Activated naive CD8-positive, alpha-beta T cell treated with anti-CD3 and anti-CD28 coated beads, Interleukin-2, amount 50 U/mL, for 16 hours (primary cell): ENCODE results near the gene HLA-E.
"Not testable (repeated sequence)": the region's sequence is repeated elsewhere in the genome, so short reads cannot be mapped to it uniquely, and the experiment has no call there.

Experiments
- DNase-seq: peaks from one replicate; pipeline ENCODE4 v3.0.0-alpha.2; 2020; ENCODE audit warnings: low read depth, low spot score

Gene HLA-E

DNA sequence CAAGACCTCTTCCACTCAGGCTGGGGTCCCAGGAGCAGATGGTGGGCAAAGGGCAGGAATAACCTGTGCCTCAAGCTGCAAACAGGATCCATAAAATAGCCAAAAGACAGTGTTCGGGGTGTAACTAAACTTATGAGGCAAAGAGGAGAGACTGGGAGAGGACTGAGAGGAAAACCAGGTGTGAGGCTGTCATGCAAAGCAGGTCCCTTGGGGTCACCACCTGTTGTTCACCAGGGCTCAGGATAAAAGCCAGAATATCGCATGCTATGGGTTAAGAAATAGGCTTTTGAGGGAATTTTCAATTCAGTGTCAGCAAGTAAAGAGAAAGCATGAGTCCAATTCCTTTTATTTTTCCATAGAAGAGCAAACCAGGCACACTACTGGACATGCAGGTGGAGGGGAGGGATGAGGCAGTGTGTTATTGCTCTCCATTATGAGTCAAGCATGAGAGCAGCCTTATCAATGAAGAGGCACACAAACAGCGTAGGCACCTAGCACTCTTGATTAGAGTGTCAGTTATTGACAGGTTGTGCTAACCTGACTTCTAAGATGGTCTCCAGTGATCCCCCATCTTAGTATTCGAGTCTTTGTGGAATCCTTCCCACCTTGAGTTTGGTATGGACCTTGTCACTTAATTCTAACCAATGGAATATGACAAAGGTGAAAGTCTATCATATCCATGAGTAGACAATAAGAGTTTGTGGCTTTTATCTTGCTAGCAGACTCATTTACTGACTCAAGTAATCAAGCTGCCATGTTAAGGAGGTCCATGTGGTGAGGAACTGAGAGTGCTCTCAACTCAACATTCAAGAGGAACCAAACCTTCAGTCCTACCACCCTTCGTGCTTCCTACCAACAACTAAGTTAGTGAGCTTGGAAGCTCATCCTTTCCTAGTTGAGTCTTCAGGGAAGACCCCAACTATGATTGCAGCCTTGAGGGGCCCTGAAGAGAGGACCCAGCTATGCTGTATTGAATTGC, 18.8 kb downstream of the HLA-E start:
- no peak for DNase-seq

DNA sequence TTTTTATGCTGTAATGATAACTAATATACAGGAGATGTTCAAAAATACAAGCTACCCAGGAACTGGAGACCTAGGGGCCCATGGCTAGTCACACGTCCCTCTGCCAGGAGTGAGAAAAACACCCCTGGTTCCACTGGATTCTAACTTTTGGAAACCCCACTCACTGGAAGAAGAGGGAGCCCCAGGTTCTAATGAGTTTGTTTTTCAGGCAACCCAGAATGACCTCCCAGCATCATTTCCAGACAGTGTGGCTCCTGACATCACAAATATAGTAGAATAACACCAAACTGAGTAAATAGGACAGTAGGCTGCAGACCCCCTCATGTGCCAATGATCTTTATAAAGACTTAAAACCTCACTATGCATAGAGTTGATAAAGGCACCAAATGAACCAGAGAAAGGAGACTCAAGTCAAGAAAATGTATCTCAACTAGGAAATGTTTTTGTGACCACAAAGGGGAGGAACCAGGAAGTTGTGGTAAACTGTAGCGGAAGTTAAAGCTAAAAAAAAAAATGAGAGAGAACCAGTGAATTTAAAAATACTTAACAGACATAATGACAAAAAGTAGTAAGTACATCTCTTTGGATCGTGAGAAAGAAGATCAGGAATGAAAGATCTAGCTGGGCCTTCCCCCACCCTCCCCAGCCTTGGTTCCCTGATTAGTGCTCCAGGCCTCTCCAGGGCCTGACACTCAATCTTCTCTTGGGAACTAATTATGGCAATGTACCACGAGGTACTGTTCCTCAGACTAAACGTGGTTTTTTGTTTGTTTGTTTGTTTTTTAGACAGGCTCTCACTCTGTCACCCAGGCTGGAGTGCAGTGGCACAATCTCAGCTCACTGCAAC, 19.8 kb downstream of the HLA-E start:
- no peak for DNase-seq

DNA sequence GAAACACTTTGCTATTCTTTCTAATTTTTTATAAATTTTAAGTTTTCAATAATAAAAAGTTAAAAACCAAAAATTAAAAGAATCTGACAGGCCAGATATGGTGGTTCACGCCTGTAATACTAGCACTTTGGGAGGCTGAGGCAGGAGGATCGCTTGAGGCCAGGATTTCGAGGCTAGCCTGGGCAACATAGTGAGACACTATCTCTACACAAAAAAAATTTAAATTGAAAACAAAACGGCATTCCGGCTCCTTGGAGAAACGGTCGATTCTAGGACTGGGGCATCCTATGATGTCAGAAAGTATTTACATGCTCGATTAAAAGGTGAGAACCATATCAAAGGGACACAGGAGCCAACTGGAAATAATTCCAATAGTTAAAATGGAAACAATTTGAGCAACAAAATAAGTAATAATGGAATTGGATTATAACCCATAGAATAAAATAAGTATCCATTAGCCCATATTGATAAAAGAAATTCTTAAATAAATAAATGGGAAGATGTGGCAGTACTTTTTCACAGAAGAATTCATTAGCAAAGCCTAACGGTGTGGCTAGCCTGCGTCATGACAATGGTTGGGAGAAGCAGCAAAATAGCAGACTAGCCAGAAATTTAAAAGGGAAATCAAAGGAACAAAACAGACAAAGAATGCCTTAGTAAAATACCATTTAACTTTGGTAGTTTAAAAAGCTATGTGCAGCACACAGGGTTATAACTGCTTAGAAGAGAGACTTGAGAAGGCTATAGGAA, 21.3 kb downstream of the HLA-E start:
- no peak for DNase-seq

- DNase-seq, result no peak
Observed at GRCh38 chr6:30511169-30511546, 21.8 kb downstream of the HLA-E start.

GRCh38 chr6:30513451-30513850, 24.1 kb downstream of the HLA-E start:
- no peak for DNase-seq

DNA sequence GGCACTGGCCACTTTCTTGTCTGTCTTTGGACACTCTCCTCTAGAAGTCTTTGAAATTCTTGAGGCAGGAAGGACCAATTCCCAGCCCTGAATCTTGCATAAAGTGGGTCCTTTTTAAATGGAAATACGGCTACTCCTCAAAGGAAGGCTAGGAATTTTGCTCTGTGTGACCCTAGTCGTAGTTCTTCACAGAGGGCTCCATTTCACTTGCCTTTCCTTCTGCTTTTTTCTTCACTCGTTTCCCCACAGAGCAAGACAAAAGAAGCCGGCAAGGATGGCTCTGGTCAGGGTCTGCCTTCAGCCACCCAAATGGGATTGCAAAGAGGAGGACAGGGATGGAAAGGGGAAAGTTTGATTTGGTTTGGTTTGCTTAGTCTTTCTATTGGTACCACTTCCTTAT, 25.8 kb downstream of the HLA-E start:
- no peak for DNase-seq

GRCh38 chr6:30515944-30516753, 26.8 kb downstream of the HLA-E start:
- DNase-seq, result peak; percentile 71

- not testable (repeated sequence) for DNase-seq
Observed at GRCh38 chr6:30516754-30517076, 27.4 kb downstream of the HLA-E start.

- not testable (repeated sequence) for DNase-seq
Observed at GRCh38 chr6:30517767-30518504, 28.6 kb downstream of the HLA-E start.

DNA sequence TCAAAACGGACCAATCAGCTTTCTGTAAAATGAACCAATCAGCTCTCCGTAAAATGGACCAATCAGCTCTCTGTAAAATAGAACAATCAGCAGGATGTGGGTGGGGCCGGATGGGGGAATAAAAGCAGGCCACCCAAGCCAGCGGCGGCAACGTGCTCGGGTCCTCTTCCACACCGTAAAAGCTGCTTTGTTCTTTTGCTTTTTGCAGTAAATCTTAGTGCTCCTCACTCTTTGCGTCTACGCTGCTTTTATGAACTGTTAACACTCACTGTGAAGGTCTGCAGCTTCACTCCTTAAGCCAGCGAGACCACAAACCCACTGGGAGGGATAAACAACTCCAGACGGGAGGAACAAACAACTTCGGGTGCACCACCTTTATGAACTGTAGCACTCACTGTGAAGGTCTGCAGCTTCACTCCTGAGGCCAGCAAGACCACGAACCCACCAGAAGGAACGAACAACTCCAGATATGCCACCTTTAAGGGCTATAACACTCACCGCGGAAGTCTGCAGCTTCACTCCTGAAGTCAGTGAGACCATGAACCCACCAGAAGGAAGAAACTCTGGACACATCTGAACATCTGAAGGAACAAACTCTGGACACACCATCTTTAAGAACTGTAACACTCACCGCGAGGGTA, 29.3 kb downstream of the HLA-E start:
- peak; percentile 33 for DNase-seq

DNA sequence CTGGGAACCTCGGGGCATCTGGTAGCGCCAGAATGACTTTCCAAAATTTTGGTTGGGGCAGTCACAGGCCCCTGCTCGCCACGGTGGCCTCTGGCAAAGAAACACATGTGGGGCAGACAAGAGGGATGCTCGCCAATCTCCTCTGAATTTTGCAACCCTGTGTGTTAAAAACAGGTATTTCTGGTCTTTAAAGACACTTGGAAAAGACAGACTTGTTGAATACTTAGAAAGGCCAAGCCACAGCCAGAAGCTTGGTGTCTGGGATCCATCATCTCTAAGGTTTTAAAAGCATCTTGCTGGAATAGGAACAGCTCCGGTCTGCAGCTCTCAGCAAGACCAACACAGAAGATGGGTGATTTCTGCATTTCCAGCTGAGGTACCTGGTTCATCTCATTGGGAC, 31.2 kb downstream of the HLA-E start:
- DNase-seq, result no peak

GRCh38 chr6:30521082-30521481, 31.8 kb downstream of the HLA-E start:
- DNase-seq, result not testable (repeated sequence)

GRCh38 chr6:30521952-30522351, 32.6 kb downstream of the HLA-E start:
- DNase-seq, result not testable (repeated sequence)

DNA sequence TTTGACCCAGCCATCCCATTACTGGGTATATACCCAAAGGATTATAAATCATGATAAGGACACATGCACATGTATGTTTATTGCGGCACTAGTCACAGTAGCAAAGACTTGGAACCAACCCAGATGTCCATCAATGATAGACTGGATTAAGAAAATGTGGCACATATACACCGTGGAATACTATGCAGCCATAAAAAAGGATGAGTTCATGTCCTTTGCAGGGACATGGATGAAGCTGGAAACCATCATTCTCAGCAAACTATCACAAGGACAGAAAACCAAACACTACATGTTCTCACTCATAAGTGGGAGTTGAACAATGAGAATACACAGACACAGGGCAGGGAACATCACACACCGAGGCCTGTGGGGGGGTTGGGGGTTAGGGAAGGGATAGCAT, 37.1 kb downstream of the HLA-E start:
- not testable (repeated sequence) for DNase-seq

GRCh38 chr6:30529349-30529875, 40.1 kb downstream of the HLA-E start:
- DNase-seq, result not testable (repeated sequence)

- no peak for DNase-seq
Observed at GRCh38 chr6:30530014-30530413, 40.7 kb downstream of the HLA-E start.

GRCh38 chr6:30533460-30534294, 44.4 kb downstream of the HLA-E start:
- no peak for DNase-seq

DNA sequence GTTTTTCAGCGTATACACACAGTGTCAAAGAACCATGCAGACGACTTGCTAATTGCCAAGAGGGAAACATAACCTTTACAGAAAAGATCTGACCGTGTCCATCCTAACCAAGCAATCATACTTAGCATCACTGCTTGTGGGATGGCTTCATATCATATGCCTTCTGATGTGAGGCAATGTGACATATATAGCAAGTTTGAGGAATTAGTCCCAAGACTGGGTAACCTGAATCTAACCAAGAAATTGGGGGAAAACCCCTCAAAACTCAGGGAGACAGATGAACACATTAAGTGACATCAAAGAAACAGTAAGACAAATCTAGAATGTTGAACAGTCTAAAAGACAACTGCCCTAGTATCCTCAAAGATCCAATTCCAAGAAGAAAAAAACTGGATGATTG, 48.6 kb downstream of the HLA-E start:
- no peak for DNase-seq
